Activated CD8-positive, alpha-beta T cell treated with anti-CD3 and anti-CD28 coated beads for 36 hours (primary cell): ENCODE measurements around the gene SHC4. TPM values are rescaled to one million over a fixed set of nuclear protein-coding genes. Genes with fewer than 3 reads are reported as not detected.

Source experiments
- ATAC-seq: fragments of 200-7000 bp; cut with Tn5 transposase; one replicate; pipeline ENCODE4 v1.10.0; 2021; ENCODE audit warnings: mild to moderate bottlenecking, moderate library complexity
- CTCF ChIA-PET: fragments of 350-600 bp; sonication (Branson Sonifier 250); formaldehyde crosslinking; loops from one replicate; lab custom pipeline; 2021; ENCODE audit warnings: antibody characterized with exemption; lab: Charles Lee
- POLR2A ChIA-PET: fragments of 350-600 bp; sonication (Branson Sonifier 250); formaldehyde crosslinking; loops from one replicate; lab custom pipeline; 2021; ENCODE audit warnings: antibody characterized with exemption; lab: Charles Lee
- DNase-seq: peaks from one replicate; pipeline ENCODE4 v3.0.0-alpha.2; 2020
- H3K27ac Mint-ChIP-seq: one replicate; pipeline ENCODE4 v1.8.0; 2021; ENCODE audit warnings: mild to moderate bottlenecking, mixed read lengths
- H3K27me3 Mint-ChIP-seq: one replicate; pipeline ENCODE4 v1.8.0; 2021; ENCODE audit warnings: mixed read lengths
- H3K36me3 Mint-ChIP-seq: one replicate; pipeline ENCODE4 v1.8.0; 2021; ENCODE audit warnings: low read depth, mixed read lengths
- H3K4me1 Mint-ChIP-seq: one replicate; pipeline ENCODE4 v1.8.0; 2021; ENCODE audit warnings: low read depth, mixed read lengths
- H3K4me3 Mint-ChIP-seq: one replicate; pipeline ENCODE4 v1.8.0; 2021; ENCODE audit warnings: mild to moderate bottlenecking, moderate library complexity, mixed read lengths
- H3K9me3 Mint-ChIP-seq: one replicate; pipeline ENCODE4 v1.8.0; 2021; ENCODE audit warnings: mixed read lengths
- CTCF ChIP-seq: fragments of 200-600 bp; IDR thresholded peaks from one replicate; pipeline ENCODE4 v1.8.0; 2022; ENCODE audit warnings: antibody characterized with exemption, mild to moderate bottlenecking
- intact Hi-C: fragments of 100-400 bp; cut with micrococcal nuclease; formaldehyde crosslinking; loops from one replicate; pipeline ENCODE4 v1.10.0; 2022
- total RNA-seq, 2 experiments: library from RNA; stranded (reverse); gene quantifications; one replicate each; pipeline ENCODE4 v1.2.3, GENCODE V29; 2021

Gene SHC4
- total RNA-seq, 2 experiments from 2014 or later: 2.5 TPM

GRCh38 chr15:48965972-48966371, 2.3 kb upstream of the SHC4 start:
- H3K27ac Mint-ChIP-seq: peak overlapping the region; percentile 90

GRCh38 chr15:48964898-48965297, 1.2 kb upstream of the SHC4 start:
- no peak for TF ChIP-seq CTCF
- peaks cover 34% of the 10 kb centered on the region for H3K27me3 Mint-ChIP-seq

More at GRCh38 chr15:48965972-48966371, 2.3 kb upstream of the SHC4 start:
- CTCF ChIA-PET: interaction anchor here (0.6 to 7.2 kb wide), 8 partner anchors 9 to 166 kb away, joined by 3 to 54 read pairs (median 4); partner anchors contain the start of gene EID1
- Mint-ChIP-seq H3K4me3 (peak overlapping the region; percentile 9), H3K36me3 (peaks cover 2% of the 10 kb centered on the region), H3K27me3 (peaks cover 28% of the 10 kb centered on the region), H3K4me1 (peaks cover 33% of the 10 kb centered on the region), H3K9me3 (no peaks in the 10 kb centered on the region)
- peak; percentile 53 for TF ChIP-seq CTCF
- intact Hi-C loops: loop anchor here (5.0 kb wide), 3 partner anchors 39 to 104 kb away; partner anchors contain the start of gene EID1
- POLR2A ChIA-PET: interaction anchor here (0.6 to 2.4 kb wide), 3 partner anchors 9 to 156 kb away, joined by 3 to 9 read pairs (median 4); partner anchors contain the start of gene CEP152
- DNase-seq (peak; percentile 66), ATAC-seq (peak; percentile 43)

GRCh38 chr15:48962662-48963523, 826 bp downstream of the SHC4 start:
- Mint-ChIP-seq H3K36me3 (peaks cover 2% of the 10 kb centered on the region), H3K27me3 (peaks cover 31% of the 10 kb centered on the region), H3K4me3 (peak overlapping the region; percentile 78), H3K9me3 (no peaks in the 10 kb centered on the region), H3K4me1 (peaks cover 33% of the 10 kb centered on the region), H3K27ac (no peak overlapping the region)
- intact Hi-C loops: no loop called here
- POLR2A ChIA-PET: interaction anchor here (1.5 to 1.9 kb wide), 3 partner anchors 13 to 85 kb away, joined by 3 to 9 read pairs (median 3); partner anchors contain the start of gene EID1
- CTCF ChIA-PET: interaction anchor here (0.8 to 7.2 kb wide), 7 partner anchors 12 to 183 kb away, joined by 3 to 54 read pairs (median 5); no protein-coding TSS in a partner anchor
- DNase-seq: peak; percentile 33
- peak; percentile 4 for ATAC-seq
- TF ChIP-seq CTCF: no peak

More at GRCh38 chr15:48964898-48965297, 1.2 kb upstream of the SHC4 start:
- peaks cover 2% of the 10 kb centered on the region for H3K36me3 Mint-ChIP-seq
- H3K4me3 Mint-ChIP-seq: peak overlapping the region; percentile 78
- no peaks in the 10 kb centered on the region for H3K9me3 Mint-ChIP-seq
- intact Hi-C loops: loop anchor here (5.0 kb wide), 3 partner anchors 38 to 103 kb away; partner anchors contain the start of gene EID1
- ChIA-PET POLR2A (interaction anchor here (0.7 to 1.9 kb wide), 6 partner anchors 19 to 154 kb away, joined by 3 to 9 read pairs (median 4); partner anchors contain the start of genes CEP152 and EID1), CTCF (interaction anchor here (0.8 to 7.2 kb wide), 4 partner anchors 10 to 103 kb away, joined by 3 to 54 read pairs (median 25); no protein-coding TSS in a partner anchor)
- ATAC-seq (no peak), DNase-seq (no peak)
- H3K27ac Mint-ChIP-seq: peak overlapping the region; percentile 58
- peaks cover 33% of the 10 kb centered on the region for H3K4me1 Mint-ChIP-seq

DNA sequence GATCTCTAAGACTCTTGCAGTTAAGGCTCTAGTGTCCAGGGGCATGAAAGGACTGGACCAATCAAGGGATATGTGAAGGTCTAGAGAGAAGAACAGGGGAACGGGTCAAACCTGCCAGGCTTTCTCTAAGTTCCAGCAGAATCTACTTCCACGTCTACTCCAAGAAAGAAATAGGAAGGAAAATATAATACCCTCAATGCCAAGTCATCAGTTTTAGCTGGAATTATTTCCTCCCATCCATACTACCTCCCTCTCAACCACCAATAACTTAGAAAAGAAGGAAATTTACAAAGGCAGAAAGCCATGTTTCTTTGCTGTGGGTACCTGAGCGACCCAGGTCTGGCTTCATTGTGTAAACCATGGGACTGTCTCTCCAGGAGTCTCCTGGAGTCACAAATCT, 7.8 kb downstream of the SHC4 start:
- ChIA-PET POLR2A (no interaction called here), CTCF (interaction anchor here (2.1 kb wide), 1 partner anchor 94 kb away, joined by 5 read pairs; no protein-coding TSS in a partner anchor)
- intact Hi-C loops: no loop called here
- Mint-ChIP-seq H3K4me3 (no peak overlapping the region), H3K9me3 (no peaks in the 10 kb centered on the region), H3K27me3 (peaks cover 14% of the 10 kb centered on the region), H3K36me3 (no peaks in the 10 kb centered on the region), H3K27ac (no peak overlapping the region), H3K4me1 (no peaks in the 10 kb centered on the region)
- ATAC-seq (no peak), DNase-seq (no peak)
- TF ChIP-seq CTCF: no peak
